ENCODE data around the gene FAM89A. TPM values are rescaled to one million over a fixed set of nuclear protein-coding genes. Genes with fewer than 3 reads are reported as not detected.
"Not testable (repeated sequence)": the region's sequence is repeated elsewhere in the genome, so short reads cannot be mapped to it uniquely, and the experiment has no call there.

Gene FAM89A
- total RNA-seq, 2 donors from 2014 or later, result 3.6 to 6.3 TPM

DNA sequence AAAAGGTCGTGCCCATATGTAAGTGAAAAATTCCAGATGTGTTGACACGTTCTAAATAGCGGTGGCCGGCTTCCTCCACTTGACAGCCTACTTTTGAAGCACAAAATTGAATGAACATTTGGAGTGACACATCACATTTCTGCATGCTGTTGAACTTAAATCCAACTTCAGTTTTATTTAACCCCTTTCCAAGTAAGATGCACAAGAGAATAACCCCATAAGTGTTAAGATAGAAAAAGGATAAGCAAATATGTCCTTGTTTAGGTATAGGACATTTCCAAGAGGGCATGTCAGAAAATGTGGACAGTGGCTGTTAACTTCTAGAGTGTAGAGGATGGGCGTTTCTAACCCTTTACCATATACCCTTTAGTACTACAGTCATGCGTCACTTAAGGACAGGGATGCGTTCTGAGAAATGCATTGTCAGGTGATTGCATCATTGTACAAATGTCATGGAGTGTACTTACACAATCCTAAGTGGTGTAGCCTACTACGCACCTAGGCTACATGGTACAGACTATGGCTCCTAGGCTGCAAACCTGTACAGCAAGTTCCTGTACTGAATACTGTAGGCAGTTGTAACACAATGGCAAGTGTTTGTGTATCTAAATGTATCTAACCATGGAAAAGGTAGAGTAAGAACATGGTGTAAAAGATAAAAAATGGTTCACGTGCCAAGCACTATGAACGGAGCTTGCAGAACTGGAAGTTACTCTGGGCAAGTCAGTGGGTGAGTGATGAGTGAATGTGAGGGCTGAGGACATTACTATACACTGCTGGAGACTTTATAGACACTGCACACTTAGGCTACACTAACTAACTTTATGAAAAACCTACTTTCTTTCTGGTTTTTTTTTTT, 9.3 kb upstream of the FAM89A start:
- Histone ChIP-seq H3K9me3 (no peaks in the 10 kb centered on the region), H3K4me3 (no peak overlapping the region), H3K4me1 (peaks cover 7% of the 10 kb centered on the region), H3K36me3 (no peaks in the 10 kb centered on the region), H3K27ac (no peak overlapping the region), H3K9ac (ENCODE audit: low read depth in 2 of 2, low read length in 2 of 2) (no peak overlapping the region), H3K27me3 (no peaks in the 10 kb centered on the region)
- intact Hi-C loops (cut with DNase I), result no loop called here
- TF ChIP-seq CTCF (IDR thresholded peaks at IDR 0.05), result no peak
- DNase-seq, result no peak

- H3K27me3 ChIP-seq; H3K36me3 ChIP-seq; H3K9ac ChIP-seq (ENCODE audit: low read depth in 2 of 2, low read length in 2 of 2); H3K4me3 ChIP-seq; DNase-seq; H3K9me3 ChIP-seq; H3K4me1 ChIP-seq; H3K27ac ChIP-seq; intact Hi-C loops (cut with DNase I): not testable (repeated sequence)
Observed at GRCh38 chr1:231048419-231048818, 8.4 kb upstream of the FAM89A start.

- H3K36me3 ChIP-seq; H3K4me3 ChIP-seq; DNase-seq; H3K9me3 ChIP-seq; H3K9ac ChIP-seq (ENCODE audit: low read depth in 2 of 2, low read length in 2 of 2); intact Hi-C loops (cut with DNase I); H3K4me1 ChIP-seq; H3K27me3 ChIP-seq; H3K27ac ChIP-seq: not testable (repeated sequence)
Observed at GRCh38 chr1:231047529-231047928, 7.5 kb upstream of the FAM89A start.

GRCh38 chr1:231046730-231047395, 6.8 kb upstream of the FAM89A start:
- Histone ChIP-seq H3K36me3 (no peaks in the 10 kb centered on the region), H3K27me3 (no peaks in the 10 kb centered on the region), H3K4me3 (no peak overlapping the region), H3K27ac (no peak overlapping the region), H3K9me3 (no peaks in the 10 kb centered on the region), H3K9ac (ENCODE audit: low read depth in 2 of 2, low read length in 2 of 2) (no peak overlapping the region), H3K4me1 (no peaks in the 10 kb centered on the region)
- no peak for DNase-seq
- TF ChIP-seq CTCF (IDR thresholded peaks at IDR 0.05), result no peak
- intact Hi-C loops (cut with DNase I), result no loop called here

DNA sequence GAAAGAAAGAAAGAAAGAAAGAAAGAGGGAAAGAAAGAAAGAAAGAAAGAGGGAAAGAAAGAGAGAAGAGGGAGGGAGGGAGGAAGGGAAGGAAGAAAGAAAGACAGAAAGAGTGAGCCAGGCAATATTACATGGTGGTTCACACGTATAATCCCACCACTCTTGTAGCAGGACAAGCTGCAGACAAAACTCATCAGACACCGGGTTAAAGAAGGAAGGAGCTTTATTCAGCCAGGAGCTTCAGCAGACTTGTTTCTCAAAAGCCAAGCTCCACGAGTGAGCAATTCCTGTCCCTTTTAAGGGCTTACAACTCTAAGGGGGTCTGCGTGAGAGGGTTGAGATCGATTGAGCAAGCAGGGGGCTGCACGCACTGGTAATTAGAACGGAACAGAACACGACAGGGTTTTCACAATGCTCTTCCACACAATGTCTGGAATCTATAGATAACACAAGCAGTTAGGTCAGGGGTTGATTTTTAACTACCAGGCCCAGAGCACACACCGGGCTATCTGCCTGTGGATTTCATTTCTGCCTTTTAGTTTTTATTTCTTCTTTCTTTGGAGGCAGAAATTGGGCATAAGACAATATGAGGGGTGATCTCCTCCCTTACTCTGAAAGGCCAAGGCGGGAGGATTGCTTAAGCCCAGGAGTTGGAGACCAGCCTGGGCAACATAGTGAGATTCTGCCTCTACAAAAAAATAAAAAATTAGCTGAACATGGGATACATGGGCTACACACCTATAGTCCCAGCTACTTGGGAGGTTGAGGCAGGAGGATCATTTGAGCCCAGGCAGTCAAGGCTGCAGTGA, 6.1 kb upstream of the FAM89A start:
- H3K27ac ChIP-seq; H3K4me1 ChIP-seq; H3K4me3 ChIP-seq; H3K36me3 ChIP-seq; H3K9ac ChIP-seq (ENCODE audit: low read depth in 2 of 2, low read length in 2 of 2); H3K27me3 ChIP-seq; DNase-seq; H3K9me3 ChIP-seq; intact Hi-C loops (cut with DNase I): not testable (repeated sequence)

DNA sequence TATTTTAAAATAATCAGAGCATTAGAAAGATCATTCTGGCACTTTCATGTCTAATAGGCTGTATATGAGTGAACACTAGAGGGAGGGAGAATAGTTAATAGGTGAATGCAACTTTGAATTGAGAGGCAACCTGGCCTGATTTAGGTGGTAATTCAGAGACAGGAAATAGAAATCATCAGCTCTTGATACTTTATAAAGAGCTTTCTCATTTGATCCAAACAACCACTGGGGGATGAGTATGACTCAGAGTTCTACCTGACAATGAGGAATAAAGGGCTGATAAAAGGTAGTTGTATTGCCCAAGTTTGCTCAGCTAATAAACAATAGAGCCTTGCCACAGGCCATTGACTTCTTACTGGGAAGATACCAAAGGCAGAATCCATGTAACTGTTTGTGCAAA, 5.2 kb upstream of the FAM89A start:
- DNase-seq, result no peak
- Histone ChIP-seq H3K27ac (no peak overlapping the region), H3K4me3 (no peak overlapping the region), H3K27me3 (no peaks in the 10 kb centered on the region), H3K4me1 (no peaks in the 10 kb centered on the region), H3K9ac (ENCODE audit: low read depth in 2 of 2, low read length in 2 of 2) (no peak overlapping the region), H3K36me3 (no peaks in the 10 kb centered on the region), H3K9me3 (no peaks in the 10 kb centered on the region)
- intact Hi-C loops (cut with DNase I), result no loop called here
- no peak for TF ChIP-seq CTCF (IDR thresholded peaks at IDR 0.05)
